ENCODE data around the gene ZBED2.

ZBED2 gene

DNA sequence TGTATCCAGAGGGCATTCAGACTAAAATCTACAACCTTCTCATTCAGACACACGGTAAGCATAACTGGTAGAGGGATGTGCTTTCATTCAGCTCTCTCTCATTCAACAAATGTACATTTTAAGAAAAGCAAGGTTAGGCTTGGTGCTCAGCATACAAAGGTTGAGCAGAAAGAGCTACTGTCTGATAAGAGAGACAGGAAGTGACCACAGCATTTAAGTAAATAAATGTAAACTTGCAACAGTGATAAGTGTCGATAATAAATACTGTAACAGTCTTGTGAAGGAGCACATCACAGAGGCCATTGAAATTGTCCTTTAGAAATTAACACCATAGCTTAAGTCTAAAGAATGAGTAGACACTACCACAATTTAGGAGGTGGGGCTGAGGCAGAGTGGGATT lies 49.8 kb downstream of the ZBED2 start:
- POLR2A ChIA-PET = no interaction called here
- H3K4me1 ChIP-seq (ENCODE audit: control insufficient read depth, insufficient read depth, low read length) = no peaks in the 10 kb centered on the region
- no peak for TF ChIP-seq ZBTB48 (tag by site-specific recombination; IDR thresholded peaks at IDR 0.05)
- no peak for TF ChIP-seq ZNF610 (tag by site-specific recombination; IDR thresholded peaks at IDR 0.05; ENCODE audit: borderline replicate concordance)
- TF ChIP-seq, protein P1, sequence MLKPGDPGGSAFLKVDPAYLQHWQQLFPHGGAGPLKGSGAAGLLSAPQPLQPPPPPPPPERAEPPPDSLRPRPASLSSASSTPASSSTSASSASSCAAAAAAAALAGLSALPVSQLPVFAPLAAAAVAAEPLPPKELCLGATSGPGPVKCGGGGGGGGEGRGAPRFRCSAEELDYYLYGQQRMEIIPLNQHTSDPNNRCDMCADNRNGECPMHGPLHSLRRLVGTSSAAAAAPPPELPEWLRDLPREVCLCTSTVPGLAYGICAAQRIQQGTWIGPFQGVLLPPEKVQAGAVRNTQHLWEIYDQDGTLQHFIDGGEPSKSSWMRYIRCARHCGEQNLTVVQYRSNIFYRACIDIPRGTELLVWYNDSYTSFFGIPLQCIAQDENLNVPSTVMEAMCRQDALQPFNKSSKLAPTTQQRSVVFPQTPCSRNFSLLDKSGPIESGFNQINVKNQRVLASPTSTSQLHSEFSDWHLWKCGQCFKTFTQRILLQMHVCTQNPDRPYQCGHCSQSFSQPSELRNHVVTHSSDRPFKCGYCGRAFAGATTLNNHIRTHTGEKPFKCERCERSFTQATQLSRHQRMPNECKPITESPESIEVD (tag by site-specific recombination; IDR thresholded peaks at IDR 0.05) = no peak
- TF ChIP-seq, protein P2, sequence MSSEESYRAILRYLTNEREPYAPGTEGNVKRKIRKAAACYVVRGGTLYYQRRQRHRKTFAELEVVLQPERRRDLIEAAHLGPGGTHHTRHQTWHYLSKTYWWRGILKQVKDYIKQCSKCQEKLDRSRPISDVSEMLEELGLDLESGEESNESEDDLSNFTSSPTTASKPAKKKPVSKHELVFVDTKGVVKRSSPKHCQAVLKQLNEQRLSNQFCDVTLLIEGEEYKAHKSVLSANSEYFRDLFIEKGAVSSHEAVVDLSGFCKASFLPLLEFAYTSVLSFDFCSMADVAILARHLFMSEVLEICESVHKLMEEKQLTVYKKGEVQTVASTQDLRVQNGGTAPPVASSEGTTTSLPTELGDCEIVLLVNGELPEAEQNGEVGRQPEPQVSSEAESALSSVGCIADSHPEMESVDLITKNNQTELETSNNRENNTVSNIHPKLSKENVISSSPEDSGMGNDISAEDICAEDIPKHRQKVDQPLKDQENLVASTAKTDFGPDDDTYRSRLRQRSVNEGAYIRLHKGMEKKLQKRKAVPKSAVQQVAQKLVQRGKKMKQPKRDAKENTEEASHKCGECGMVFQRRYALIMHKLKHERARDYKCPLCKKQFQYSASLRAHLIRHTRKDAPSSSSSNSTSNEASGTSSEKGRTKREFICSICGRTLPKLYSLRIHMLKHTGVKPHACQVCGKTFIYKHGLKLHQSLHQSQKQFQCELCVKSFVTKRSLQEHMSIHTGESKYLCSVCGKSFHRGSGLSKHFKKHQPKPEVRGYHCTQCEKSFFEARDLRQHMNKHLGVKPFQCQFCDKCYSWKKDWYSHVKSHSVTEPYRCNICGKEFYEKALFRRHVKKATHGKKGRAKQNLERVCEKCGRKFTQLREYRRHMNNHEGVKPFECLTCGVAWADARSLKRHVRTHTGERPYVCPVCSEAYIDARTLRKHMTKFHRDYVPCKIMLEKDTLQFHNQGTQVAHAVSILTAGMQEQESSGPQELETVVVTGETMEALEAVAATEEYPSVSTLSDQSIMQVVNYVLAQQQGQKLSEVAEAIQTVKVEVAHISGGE (tag by site-specific recombination; conservative IDR thresholded peaks at IDR 0.05; ENCODE audit: low read depth) = no peak
- TF ChIP-seq GLIS1 (tag by site-specific recombination; IDR thresholded peaks at IDR 0.05) = no peak
- TF ChIP-seq, protein P3, sequence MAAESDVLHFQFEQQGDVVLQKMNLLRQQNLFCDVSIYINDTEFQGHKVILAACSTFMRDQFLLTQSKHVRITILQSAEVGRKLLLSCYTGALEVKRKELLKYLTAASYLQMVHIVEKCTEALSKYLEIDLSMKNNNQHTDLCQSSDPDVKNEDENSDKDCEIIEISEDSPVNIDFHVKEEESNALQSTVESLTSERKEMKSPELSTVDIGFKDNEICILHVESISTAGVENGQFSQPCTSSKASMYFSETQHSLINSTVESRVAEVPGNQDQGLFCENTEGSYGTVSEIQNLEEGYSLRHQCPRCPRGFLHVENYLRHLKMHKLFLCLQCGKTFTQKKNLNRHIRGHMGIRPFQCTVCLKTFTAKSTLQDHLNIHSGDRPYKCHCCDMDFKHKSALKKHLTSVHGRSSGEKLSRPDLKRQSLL (tag by site-specific recombination; IDR thresholded peaks at IDR 0.05) = no peak
- TF ChIP-seq HOXA7 (CRISPR knock-in tag; IDR thresholded peaks at IDR 0.05; ENCODE audit: borderline replicate concordance) = no peak
- no peak for TF ChIP-seq BCL6B (tag by site-specific recombination; IDR thresholded peaks at IDR 0.05)
- no peak for TF ChIP-seq ZNF184 (tag by site-specific recombination; IDR thresholded peaks at IDR 0.05)
- no peak for TF ChIP-seq SALL2 (tag by site-specific recombination; IDR thresholded peaks at IDR 0.05; ENCODE audit: borderline replicate concordance)
- no peak for TF ChIP-seq MZF1 (tag by site-specific recombination; IDR thresholded peaks at IDR 0.05; ENCODE audit: borderline replicate concordance)
- TF ChIP-seq ZNF341 (tag by site-specific recombination; IDR thresholded peaks at IDR 0.05; ENCODE audit: low read depth) = no peak
- no peak for TF ChIP-seq ZSCAN30 (tag by site-specific recombination; IDR thresholded peaks at IDR 0.05)
- no peak for TF ChIP-seq ZNF544 (tag by site-specific recombination; IDR thresholded peaks at IDR 0.05)
- TF ChIP-seq ZNF24 (tag by site-specific recombination; IDR thresholded peaks at IDR 0.05) = no peak
- no peak for TF ChIP-seq ZNF121 (tag by site-specific recombination; IDR thresholded peaks at IDR 0.05)
- TF ChIP-seq ZNF677 (tag by site-specific recombination; IDR thresholded peaks at IDR 0.05) = no peak
- no peak for TF ChIP-seq GLI4 (tag by site-specific recombination; IDR thresholded peaks at IDR 0.05)
- TF ChIP-seq SP3 (tag by site-specific recombination; IDR thresholded peaks at IDR 0.05) = no peak
- H3K36me3 ChIP-seq (ENCODE audit: control insufficient read depth in 2 of 2, insufficient read depth in 1 of 2, low read length in 2 of 2) = no peaks in the 10 kb centered on the region
- no peaks in the 10 kb centered on the region for H3K9me3 ChIP-seq (ENCODE audit: control insufficient read depth, insufficient read depth, low read depth, low read length)
- no peak overlapping the region for H3K4me3 ChIP-seq (ENCODE audit: low read depth, low read length)
- H3K27ac ChIP-seq (ENCODE audit: extremely low read depth, low read depth, low read length) = no peak overlapping the region
- CTCF ChIA-PET = no interaction called here
